Suprapubic skin (tissue), 4 donors: ENCODE measurements around the gene LDHB. TPM values are rescaled to one million over a fixed set of nuclear protein-coding genes. Genes with fewer than 3 reads are reported as not detected.

Experiments used
- DNase-seq, 2 donors: peaks; one replicate each; pipeline ENCODE4 v3.0.0-alpha.2; 2019; ENCODE audit warnings: low spot score in 2 of 2
- H3K27ac ChIP-seq: fragments of 200-600 bp; sonication (generic); one replicate; pipeline ENCODE4 v1.5.1; 2019
- H3K27me3 ChIP-seq: fragments of 200-600 bp; sonication (generic); one replicate; pipeline ENCODE4 v1.5.1; 2019
- H3K36me3 ChIP-seq: fragments of 200-600 bp; sonication (generic); one replicate; pipeline ENCODE4 v1.5.1; 2019
- H3K4me1 ChIP-seq: fragments of 200-600 bp; sonication (generic); one replicate; pipeline ENCODE4 v1.5.1; 2019
- H3K4me3 ChIP-seq: fragments of 200-600 bp; sonication (generic); one replicate; pipeline ENCODE4 v1.5.1; 2019; ENCODE audit warnings: mild to moderate bottlenecking
- H3K9me3 ChIP-seq: fragments of 200-600 bp; sonication (generic); one replicate; pipeline ENCODE4 v1.5.1; 2019
- EP300 ChIP-seq: sonication (generic); formaldehyde crosslinking; IDR thresholded peaks from one replicate; pipeline ENCODE4 v1.6.1; 2017; ENCODE audit warnings: antibody characterized with exemption
- POLR2A ChIP-seq, 2 donors: fragments of 450-650 bp; IDR thresholded peaks; one replicate each; pipeline ENCODE4 v1.6.1; 2017; ENCODE audit warnings: antibody characterized with exemption in 2 of 2, mild to moderate bottlenecking in 2 of 2, moderate library complexity in 2 of 2
- POLR2AphosphoS5 ChIP-seq, 3 donors: sonication (generic); formaldehyde crosslinking; IDR thresholded peaks; one replicate each; pipeline ENCODE4 v1.6.1; 2017; ENCODE audit warnings: antibody characterized with exemption in 3 of 3
- WGBS: methylation state at CpG from one replicate; pipeline ENCODE4 v1.1.5; 2018; 5-methylcytosine and 5-hydroxymethylcytosine counted together
- total RNA-seq, 4 donors: library from RNA; depleted of rRNA; stranded (reverse); fragments of >200 nt; gene quantifications; one replicate each; pipeline ENCODE4 v1.1.0, GENCODE V29; 2016
- TF ChIP-seq, protein P1 (sequence below), 2 donors: fragments of 200-600 bp in 1 of 2; fragments of 450-650 bp in 1 of 2; sonication (generic) in 1 of 2; IDR thresholded peaks; one replicate each; pipeline ENCODE4 v1.5.1; 2016 to 2019; ENCODE audit warnings: antibody characterized with exemption in 2 of 2, mild to moderate bottlenecking in 1 of 2, moderate library complexity in 1 of 2

Gene LDHB
- total RNA-seq, 4 donors from 2014 or later = 49.9 to 79.9 (median 71.2) TPM

DNA sequence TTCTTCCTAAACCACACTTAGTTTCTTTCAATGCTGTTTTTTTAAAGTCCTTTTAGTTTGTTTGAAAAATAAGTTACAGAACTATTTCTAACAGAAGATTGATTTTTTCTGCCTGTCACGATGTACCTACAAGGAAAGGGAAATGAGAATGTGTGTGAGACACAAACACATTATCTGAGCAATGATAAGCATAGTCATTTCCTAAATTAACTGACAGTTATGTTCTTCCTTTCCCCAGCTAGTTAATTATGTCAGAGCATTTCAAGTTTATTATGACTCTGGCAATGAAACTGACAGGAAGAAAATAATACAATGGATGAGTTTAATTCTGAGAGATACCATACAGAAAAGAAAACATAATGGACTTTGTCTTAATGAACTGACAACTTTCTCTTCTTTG is 21.3 kb upstream of the LDHB start:
- H3K4me1 ChIP-seq = peaks cover 15% of the 10 kb centered on the region
- no peak for DNase-seq
- H3K4me3 ChIP-seq = no peak overlapping the region
- H3K9me3 ChIP-seq = no peaks in the 10 kb centered on the region
- no peaks in the 10 kb centered on the region for H3K36me3 ChIP-seq
- H3K27ac ChIP-seq = no peak overlapping the region
- H3K27me3 ChIP-seq = peaks cover 5% of the 10 kb centered on the region
- WGBS = 48% methylated on average over 1 of the region's 1 CpG
- TF ChIP-seq EP300 (no peak), POLR2A (IDR thresholded peaks at IDR 0.05) (no peak), POLR2AphosphoS5 (IDR thresholded peaks at IDR 0.05) (no peak)
- TF ChIP-seq, protein P1, sequence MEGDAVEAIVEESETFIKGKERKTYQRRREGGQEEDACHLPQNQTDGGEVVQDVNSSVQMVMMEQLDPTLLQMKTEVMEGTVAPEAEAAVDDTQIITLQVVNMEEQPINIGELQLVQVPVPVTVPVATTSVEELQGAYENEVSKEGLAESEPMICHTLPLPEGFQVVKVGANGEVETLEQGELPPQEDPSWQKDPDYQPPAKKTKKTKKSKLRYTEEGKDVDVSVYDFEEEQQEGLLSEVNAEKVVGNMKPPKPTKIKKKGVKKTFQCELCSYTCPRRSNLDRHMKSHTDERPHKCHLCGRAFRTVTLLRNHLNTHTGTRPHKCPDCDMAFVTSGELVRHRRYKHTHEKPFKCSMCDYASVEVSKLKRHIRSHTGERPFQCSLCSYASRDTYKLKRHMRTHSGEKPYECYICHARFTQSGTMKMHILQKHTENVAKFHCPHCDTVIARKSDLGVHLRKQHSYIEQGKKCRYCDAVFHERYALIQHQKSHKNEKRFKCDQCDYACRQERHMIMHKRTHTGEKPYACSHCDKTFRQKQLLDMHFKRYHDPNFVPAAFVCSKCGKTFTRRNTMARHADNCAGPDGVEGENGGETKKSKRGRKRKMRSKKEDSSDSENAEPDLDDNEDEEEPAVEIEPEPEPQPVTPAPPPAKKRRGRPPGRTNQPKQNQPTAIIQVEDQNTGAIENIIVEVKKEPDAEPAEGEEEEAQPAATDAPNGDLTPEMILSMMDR (IDR thresholded peaks at IDR 0.05) = no peak

DNA sequence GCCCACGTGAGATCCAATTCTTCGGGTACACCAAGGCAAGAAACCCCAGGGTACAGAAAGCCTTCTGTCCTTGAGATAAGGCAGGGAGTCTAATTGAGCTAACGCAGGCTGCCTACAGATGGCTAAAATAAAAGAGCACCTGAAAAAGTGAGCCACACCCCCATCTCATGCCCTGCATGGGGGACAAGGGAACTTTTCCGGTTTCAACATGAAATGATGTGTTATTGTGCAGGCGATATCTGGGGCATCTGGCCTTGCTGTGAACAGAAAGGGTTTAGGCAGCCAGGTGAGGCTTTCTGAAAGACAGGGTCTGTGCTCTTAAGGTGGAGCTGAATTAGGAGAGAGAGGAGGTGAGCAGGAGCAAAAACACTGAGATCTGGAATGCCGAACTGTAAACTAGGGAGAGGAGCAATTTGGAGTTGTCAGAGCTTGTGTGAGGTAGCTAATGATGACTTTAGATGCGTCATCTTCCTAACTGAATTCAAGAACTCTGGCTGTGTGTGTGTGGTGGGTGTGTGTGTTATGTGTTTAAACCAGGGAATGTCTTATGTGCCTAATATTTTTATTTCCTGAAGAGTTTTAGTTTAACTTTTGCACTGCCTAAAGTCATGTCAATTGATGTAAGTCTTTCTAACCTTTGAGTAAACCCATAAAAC is 20.1 kb upstream of the LDHB start:
- Histone ChIP-seq H3K36me3 (no peaks in the 10 kb centered on the region), H3K9me3 (no peaks in the 10 kb centered on the region), H3K4me3 (no peak overlapping the region), H3K4me1 (peaks cover 11% of the 10 kb centered on the region), H3K27me3 (peaks cover 5% of the 10 kb centered on the region), H3K27ac (no peak overlapping the region)
- 66% methylated on average over 7 of the region's 7 CpGs for WGBS
- no peak for DNase-seq
- TF ChIP-seq POLR2AphosphoS5 (IDR thresholded peaks at IDR 0.05) (no peak), EP300 (no peak)
- TF ChIP-seq, protein P1 (IDR thresholded peaks at IDR 0.05) = no peak

DNA sequence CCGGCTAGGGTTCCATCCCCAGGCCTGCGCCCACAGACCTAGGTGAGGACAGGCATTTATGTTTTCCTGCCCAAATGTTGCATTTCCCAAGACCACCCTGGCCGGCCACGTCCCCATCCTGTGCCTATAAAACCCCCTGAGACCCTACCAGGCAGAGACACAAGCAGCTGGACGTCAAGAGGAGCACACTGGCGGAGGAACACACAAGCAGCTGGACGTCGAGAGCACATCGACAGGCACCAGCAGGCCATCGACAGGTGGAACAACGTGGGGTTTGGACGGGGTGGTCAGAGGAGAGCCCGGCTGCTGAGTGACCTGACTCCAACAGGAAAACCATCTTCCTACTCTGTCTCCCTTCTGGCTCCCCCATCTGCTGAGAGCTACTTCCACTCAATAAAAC is 19.6 kb upstream of the LDHB start:
- Histone ChIP-seq H3K9me3 (no peaks in the 10 kb centered on the region), H3K36me3 (no peaks in the 10 kb centered on the region), H3K4me1 (peaks cover 11% of the 10 kb centered on the region), H3K27me3 (peaks cover 5% of the 10 kb centered on the region), H3K4me3 (no peak overlapping the region), H3K27ac (no peak overlapping the region)
- TF ChIP-seq POLR2AphosphoS5 (IDR thresholded peaks at IDR 0.05) (no peak), POLR2A (IDR thresholded peaks at IDR 0.05) (no peak), EP300 (no peak)
- TF ChIP-seq, protein P1 (IDR thresholded peaks at IDR 0.05) = no peak
- no peak for DNase-seq
- 92% methylated on average over 12 of the region's 13 CpGs for WGBS

DNA sequence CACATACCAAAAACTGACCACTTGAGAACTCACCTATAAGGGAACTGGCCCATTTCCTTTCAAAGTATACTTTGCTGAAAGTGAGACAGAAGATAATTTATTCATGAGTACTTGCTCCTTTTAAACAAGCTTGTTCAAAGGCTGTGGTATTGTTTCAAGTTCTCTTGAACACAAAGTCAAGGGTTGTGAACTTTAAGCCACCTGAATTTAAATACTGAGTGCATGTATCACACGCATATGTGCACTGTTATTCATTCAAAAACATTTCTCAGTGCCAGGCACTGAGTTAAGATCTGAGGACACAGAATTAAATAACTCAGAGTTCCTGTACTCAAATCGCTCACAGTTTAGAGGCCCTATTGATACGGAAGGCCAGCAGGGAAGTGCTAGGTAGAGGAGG is 19.1 kb upstream of the LDHB start:
- TF ChIP-seq, protein P1 (IDR thresholded peaks at IDR 0.05) = no peak
- TF ChIP-seq POLR2A (IDR thresholded peaks at IDR 0.05) = no peak
- TF ChIP-seq EP300 = no peak
- no peak for TF ChIP-seq POLR2AphosphoS5 (IDR thresholded peaks at IDR 0.05)
- Histone ChIP-seq H3K27ac (no peak overlapping the region), H3K36me3 (no peaks in the 10 kb centered on the region), H3K27me3 (peaks cover 5% of the 10 kb centered on the region), H3K4me1 (peaks cover 11% of the 10 kb centered on the region), H3K9me3 (no peaks in the 10 kb centered on the region), H3K4me3 (no peak overlapping the region)
- no peak for DNase-seq
- WGBS = 84% methylated on average over 3 of the region's 3 CpGs

DNA sequence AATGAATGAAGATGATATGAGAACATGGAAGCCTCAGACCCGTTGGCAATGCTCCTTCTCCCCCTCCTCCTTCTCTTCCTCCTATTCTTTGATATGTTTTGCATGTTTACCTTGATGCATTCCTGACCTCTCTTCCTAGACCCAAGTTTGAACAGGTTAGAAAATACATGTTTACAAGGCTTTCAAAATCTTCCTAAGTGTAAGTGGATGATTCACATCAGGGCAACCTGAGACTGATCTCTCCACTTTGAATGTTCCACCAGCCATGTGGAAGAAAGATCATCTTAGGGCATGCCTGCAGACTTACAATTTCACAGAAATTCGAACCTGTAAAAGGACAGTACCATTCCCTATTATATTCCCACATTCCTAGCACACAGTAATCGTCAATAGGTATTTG is 18.0 kb upstream of the LDHB start:
- peaks cover 11% of the 10 kb centered on the region for H3K4me1 ChIP-seq
- H3K4me3 ChIP-seq = no peak overlapping the region
- H3K27me3 ChIP-seq = peaks cover 5% of the 10 kb centered on the region
- no peaks in the 10 kb centered on the region for H3K36me3 ChIP-seq
- TF ChIP-seq EP300 (no peak), POLR2A (IDR thresholded peaks at IDR 0.05) (no peak)
- TF ChIP-seq, protein P1 (IDR thresholded peaks at IDR 0.05) = no peak
- DNase-seq = no peak
- no peak overlapping the region for H3K27ac ChIP-seq
- 58% methylated on average over 3 of the region's 3 CpGs for WGBS
- H3K9me3 ChIP-seq = no peaks in the 10 kb centered on the region
